Mucosa of stomach (tissue), 1 donor: ENCODE data around the gene RABGEF1.
"Not testable (repeated sequence)": the region's sequence is repeated elsewhere in the genome, so short reads cannot be mapped to it uniquely, and the experiment has no call there.

Experiments
- H3K27me3 ChIP-seq: one replicate; pipeline ENCODE4 v1.7.0; 2013; ENCODE audit warnings: mild to moderate bottlenecking, low read length; ENCODE audit not compliant: control insufficient read depth, insufficient read depth
- H3K36me3 ChIP-seq: one replicate; pipeline ENCODE4 v1.7.0; 2013; ENCODE audit warnings: low read length; ENCODE audit not compliant: control insufficient read depth, insufficient read depth
- H3K4me1 ChIP-seq: one replicate; pipeline ENCODE4 v1.7.0; 2013; ENCODE audit warnings: mild to moderate bottlenecking, low read length; ENCODE audit not compliant: control insufficient read depth, insufficient read depth
- H3K4me3 ChIP-seq: one replicate; pipeline ENCODE4 v1.7.0; 2013; ENCODE audit warnings: low read length
- H3K9ac ChIP-seq: one replicate; pipeline ENCODE4 v1.7.0; 2013; ENCODE audit warnings: mild to moderate bottlenecking, low read length, moderate library complexity
- H3K9me3 ChIP-seq: one replicate; pipeline ENCODE4 v1.7.0; 2013; ENCODE audit warnings: mild to moderate bottlenecking, low read length, moderate library complexity; ENCODE audit not compliant: control insufficient read depth
- donor health status: Pancreatic carcinoma.

RABGEF1 gene

DNA sequence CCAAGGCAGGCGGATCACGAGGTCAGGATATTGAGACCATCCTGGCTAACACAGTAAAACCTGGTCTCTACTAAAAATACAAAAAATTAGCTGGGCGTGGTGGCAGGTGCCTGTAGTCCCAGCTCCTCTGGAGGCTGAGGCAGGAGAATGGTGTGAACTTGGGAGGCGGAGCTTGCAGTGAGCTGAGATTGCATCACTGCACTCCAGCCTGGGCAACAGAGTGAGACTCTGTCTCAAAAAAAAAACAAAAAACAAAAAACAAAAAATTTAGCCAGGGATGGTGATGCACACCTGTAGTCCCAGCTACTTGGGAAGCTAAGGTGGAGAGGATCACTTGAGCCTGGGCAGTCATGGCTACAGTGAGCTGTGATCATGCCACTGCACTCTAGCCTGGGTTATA is 14.5 kb downstream of the RABGEF1 start:
- not testable (repeated sequence) for H3K9ac ChIP-seq, H3K27me3 ChIP-seq, H3K36me3 ChIP-seq, H3K4me3 ChIP-seq, H3K4me1 ChIP-seq, H3K9me3 ChIP-seq

- H3K4me3 ChIP-seq, H3K9me3 ChIP-seq, H3K4me1 ChIP-seq, H3K27me3 ChIP-seq, H3K9ac ChIP-seq, H3K36me3 ChIP-seq: not testable (repeated sequence)
Observed at GRCh38 chr7:66756227-66756626, 15.7 kb downstream of the RABGEF1 start.

DNA sequence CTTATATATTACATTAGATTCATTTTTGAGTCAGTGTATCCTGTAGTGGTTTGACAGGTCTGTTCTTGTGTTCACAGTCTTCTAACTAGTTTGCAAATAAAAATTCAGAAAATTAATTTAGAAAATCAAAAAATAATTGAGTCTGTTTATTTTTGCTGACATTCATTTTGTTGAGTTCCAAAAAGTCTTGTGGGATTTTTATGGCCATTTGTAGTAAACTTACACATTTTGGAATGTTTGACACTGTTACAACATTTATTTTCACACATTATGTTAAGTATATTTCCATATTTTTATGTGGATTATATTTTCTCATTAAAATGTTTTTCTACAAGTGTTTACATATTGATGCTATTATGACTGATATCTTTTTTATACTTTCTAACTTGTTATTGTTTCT is 16.4 kb downstream of the RABGEF1 start:
- no peaks in the 10 kb centered on the region for H3K4me1 ChIP-seq
- H3K9ac ChIP-seq: no peak overlapping the region
- H3K4me3 ChIP-seq: no peak overlapping the region
- no peaks in the 10 kb centered on the region for H3K9me3 ChIP-seq
- H3K36me3 ChIP-seq: no peaks in the 10 kb centered on the region
- no peaks in the 10 kb centered on the region for H3K27me3 ChIP-seq

DNA sequence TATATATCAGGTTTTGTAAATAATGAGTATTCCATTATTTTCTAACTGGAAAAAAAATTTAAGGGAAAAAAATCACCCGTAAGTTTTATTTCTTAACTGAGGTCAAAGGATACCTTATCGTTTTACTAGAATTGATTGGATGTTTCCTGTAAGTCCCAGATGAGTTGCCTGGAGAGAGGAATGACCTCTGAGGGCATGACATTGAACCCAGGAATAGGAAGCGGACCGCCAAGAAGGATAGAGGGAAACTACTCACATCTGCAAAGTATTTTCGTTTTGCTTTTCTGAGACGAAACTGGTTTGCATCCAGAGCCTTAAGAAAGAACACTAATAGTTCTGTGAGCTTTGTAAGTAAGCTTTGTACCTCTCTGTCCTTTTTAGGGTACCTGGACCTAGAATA is 17.4 kb downstream of the RABGEF1 start:
- Histone ChIP-seq H3K4me1 (no peaks in the 10 kb centered on the region), H3K27me3 (no peaks in the 10 kb centered on the region), H3K4me3 (no peak overlapping the region), H3K9me3 (no peaks in the 10 kb centered on the region), H3K9ac (no peak overlapping the region), H3K36me3 (no peaks in the 10 kb centered on the region)

- no peak overlapping the region for H3K9ac ChIP-seq
- H3K27me3 ChIP-seq: no peaks in the 10 kb centered on the region
- H3K4me1 ChIP-seq: no peaks in the 10 kb centered on the region
Observed at GRCh38 chr7:66758950-66759628, 18.6 kb downstream of the RABGEF1 start.

DNA sequence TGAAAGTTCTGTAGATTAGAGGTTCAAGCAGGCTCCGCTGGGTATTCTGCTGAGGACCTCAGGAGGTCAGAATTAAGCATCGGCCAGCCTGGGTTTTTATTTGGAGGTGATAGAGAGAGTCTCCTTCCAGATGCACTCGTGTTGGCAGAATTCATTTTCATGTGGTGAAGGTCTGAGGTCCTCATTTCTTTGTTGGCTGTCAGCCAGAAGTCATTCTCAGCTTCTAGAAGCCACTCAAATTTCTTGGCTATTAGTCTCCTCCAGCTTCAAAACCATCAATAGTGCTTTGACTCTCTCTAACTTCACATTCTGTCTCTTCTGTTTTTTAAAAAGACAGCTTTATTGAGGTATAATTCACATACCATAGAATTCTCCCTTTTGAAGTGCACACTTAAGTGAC is 22.6 kb downstream of the RABGEF1 start:
- peaks cover 10% of the 10 kb centered on the region for H3K4me1 ChIP-seq
- not testable (repeated sequence) for H3K9ac ChIP-seq, H3K36me3 ChIP-seq, H3K4me3 ChIP-seq, H3K27me3 ChIP-seq, H3K9me3 ChIP-seq

More at GRCh38 chr7:66758950-66759628, 18.6 kb downstream of the RABGEF1 start:
- Histone ChIP-seq H3K4me3 (no peak overlapping the region), H3K36me3 (no peaks in the 10 kb centered on the region), H3K9me3 (no peaks in the 10 kb centered on the region)

DNA sequence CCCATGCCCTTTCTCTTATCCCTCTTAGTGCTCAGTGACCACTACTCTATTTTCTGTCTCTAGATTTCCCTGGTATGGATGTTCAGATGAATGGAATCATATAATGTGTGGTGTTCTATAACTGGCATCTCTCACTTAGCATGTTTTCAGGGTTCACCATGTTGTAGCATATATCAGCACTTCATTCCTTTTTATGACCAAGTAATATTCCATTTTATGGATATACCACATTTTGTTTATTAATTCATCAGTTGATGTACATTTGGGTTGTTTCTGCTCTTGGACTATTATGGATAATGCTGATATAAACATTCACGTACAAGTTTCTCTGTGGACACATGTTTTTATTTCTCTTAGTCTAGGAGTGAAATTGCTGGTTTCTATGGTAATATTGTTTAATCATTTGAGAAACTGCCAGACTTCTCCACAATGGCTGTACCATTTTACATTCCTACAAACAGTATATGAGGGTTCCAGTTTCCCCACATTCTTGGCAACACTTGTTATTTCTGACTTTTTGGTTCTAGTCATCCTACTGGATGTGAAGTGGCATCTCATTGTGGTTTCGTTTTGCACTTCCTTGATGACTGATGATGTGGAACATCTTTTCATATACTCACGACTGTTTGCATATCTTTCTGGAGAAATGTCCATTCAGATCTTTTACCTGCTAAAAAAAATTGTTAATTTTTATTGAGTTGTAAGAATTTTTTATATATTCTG is 23.3 kb downstream of the RABGEF1 start:
- peaks cover 10% of the 10 kb centered on the region for H3K4me1 ChIP-seq
- H3K9ac ChIP-seq: not testable (repeated sequence)

GRCh38 chr7:66764905-66765304 is 24.4 kb downstream of the RABGEF1 start:
- H3K4me3 ChIP-seq, H3K36me3 ChIP-seq, H3K9me3 ChIP-seq, H3K9ac ChIP-seq, H3K27me3 ChIP-seq: not testable (repeated sequence)
- peaks cover 10% of the 10 kb centered on the region for H3K4me1 ChIP-seq

More for the DNA sequence above, 23.3 kb downstream of the RABGEF1 start:
- not testable (repeated sequence) for H3K27me3 ChIP-seq, H3K36me3 ChIP-seq, H3K9me3 ChIP-seq, H3K4me3 ChIP-seq

DNA sequence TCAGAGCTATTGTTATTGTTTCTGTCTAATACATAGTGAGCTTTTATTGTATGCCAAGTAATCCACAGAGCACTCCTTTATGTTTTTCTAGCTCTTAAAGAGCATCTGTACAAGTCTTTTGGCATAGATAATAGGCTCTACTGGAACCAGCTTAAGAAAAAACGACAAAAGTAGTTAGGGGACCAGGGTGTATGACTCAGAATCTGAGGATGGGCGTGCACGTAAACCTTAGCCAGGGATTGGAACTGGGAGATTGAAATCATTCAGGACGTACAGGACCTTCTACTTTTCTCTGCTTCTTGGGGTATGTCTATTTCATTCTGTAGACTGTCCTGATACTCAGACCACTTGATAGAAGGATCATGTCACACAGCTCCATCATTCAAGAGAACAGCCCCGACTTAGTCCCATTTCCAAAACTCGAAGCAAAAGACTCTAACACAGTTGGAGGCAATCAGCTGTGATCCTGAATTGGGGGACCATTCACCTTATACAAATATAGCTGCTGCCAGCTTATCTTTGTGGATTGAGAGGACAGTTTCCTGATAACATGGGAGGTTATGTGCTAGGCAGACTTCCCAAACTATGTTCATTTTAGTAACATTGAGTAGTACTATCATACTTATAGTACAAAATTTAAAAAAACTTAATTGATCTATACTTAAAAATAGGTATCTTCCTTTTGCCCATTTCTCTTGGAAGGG is 24.9 kb downstream of the RABGEF1 start:
- not testable (repeated sequence) for H3K9ac ChIP-seq, H3K36me3 ChIP-seq, H3K9me3 ChIP-seq, H3K27me3 ChIP-seq, H3K4me3 ChIP-seq
- peaks cover 10% of the 10 kb centered on the region for H3K4me1 ChIP-seq

DNA sequence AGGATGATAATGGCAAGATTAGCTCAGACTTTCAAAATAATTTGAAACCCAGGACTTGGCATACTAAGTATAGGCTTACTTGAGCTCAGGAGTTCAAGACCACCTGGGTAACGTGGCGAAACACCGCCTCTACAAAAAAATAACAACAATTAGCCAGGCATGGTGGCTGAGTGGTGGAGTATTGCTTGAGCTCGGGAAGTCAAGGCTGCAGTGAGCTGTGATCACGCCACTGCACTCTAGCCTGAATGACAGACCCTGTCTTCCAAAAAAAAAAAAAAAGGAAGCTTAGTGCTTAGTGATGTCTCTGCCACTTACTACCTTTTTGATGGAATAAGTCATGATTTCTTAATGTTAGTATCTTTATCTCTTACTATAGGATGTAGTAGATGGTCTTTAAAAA is 25.5 kb downstream of the RABGEF1 start:
- Histone ChIP-seq H3K9me3 (no peaks in the 10 kb centered on the region), H3K27me3 (no peaks in the 10 kb centered on the region), H3K36me3 (no peaks in the 10 kb centered on the region), H3K4me1 (peaks cover 10% of the 10 kb centered on the region), H3K4me3 (no peak overlapping the region), H3K9ac (no peak overlapping the region)

- peaks cover 10% of the 10 kb centered on the region for H3K4me1 ChIP-seq
- not testable (repeated sequence) for H3K27me3 ChIP-seq, H3K36me3 ChIP-seq, H3K9me3 ChIP-seq, H3K9ac ChIP-seq, H3K4me3 ChIP-seq
Observed at GRCh38 chr7:66767486-66767885, 27.0 kb downstream of the RABGEF1 start.
